ENCODE measurements around the gene LTF. TPM values are rescaled to one million over a fixed set of nuclear protein-coding genes. Genes with fewer than 3 reads are reported as not detected.

Gene LTF
- total and polyA plus RNA-seq, 9 of the 15 experiments (the other 6 are each of a cell fraction or from before 2014, with no cell fraction given), result 0.07 TPM; not detected in 8

DNA sequence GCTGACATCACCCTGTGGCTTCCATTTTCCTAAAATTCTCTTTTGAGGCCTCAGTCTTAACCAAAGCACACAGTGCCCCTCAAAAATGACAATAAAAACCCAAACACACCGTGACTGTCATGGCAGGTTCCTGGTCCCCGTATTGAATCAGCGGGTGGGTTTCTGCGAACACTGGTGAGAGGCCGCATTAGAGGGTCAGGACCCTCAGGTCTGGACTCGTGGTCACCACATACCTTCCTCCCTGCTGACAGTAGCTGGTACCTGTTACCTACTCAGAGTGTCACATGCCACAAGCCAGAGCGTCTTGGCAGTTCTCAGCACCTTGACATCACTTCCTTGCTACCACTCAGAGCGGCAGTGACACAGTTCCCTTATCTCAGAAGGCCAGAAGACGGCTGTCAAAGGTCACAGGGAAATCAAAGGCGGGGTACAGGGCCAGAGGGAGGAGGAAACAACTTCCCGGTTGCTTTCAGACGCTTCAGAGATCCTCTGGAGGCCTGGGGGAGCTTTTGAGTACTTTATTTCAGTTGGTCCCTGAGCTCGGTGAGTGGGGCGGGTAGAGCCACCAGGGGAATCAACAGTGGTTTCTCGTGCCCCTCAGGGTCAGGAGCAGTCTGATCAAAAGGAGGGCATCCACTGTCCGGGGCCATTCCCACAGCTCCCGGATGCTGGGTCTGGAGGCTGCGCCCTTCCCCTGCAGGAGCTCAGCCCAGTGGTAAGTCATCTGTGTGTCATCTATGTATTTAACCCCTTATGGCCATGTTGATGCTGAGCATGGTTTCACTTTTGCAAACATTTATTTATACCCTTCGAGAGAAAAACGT, 57.7 kb downstream of the LTF start, which contains the start of the genes CCR5AS and CCRL2 (continued):
- TF ChIP-seq C11orf30 (IDR thresholded peaks at IDR 0.05; ENCODE audit: low read depth) (no peak), BRD9 (IDR thresholded peaks at IDR 0.05; ENCODE audit: low read depth, partially characterized antibody) (no peak), MAFK (IDR thresholded peaks at IDR 0.05; ENCODE audit: low read length) (peak; percentile 41), HNRNPH1 (optimal IDR thresholded peaks at IDR 0.05; ENCODE audit: low read depth, low read length) (no peak), GTF2A2 (tag; IDR thresholded peaks at IDR 0.05) (peak; percentile 77; the same call in 1 of the 2 replicates), ILK (tag; IDR thresholded peaks at IDR 0.05; ENCODE audit: borderline replicate concordance, low read depth) (no peak), SMC3 (conservative IDR thresholded peaks at IDR 0.05; ENCODE audit: insufficient read depth, low read depth, low read length) (0 out of 2 replicates have a peak, but pooled peaks have one; percentile 9), ARID2 (IDR thresholded peaks at IDR 0.05) (no peak), TCF7L2 (IDR thresholded peaks at IDR 0.05; ENCODE audit: low read depth, low read length) (peak; percentile 31; the same call in 1 of the 2 replicates), ZNF140 (CRISPR knock-in tag; IDR thresholded peaks at IDR 0.05) (no peak), FUS (optimal IDR thresholded peaks at IDR 0.05; ENCODE audit: low read depth, low read length) (no peak), POLR3G (IDR thresholded peaks at IDR 0.05; ENCODE audit: extremely low read depth, insufficient read length, insufficient replicate concordance) (no peak), ZNF695 (CRISPR knock-in tag; IDR thresholded peaks at IDR 0.05) (no peak; the same call in 1 of the 2 replicates), ZNF668 (CRISPR knock-in tag; IDR thresholded peaks at IDR 0.05) (peak; percentile 83; the same call in 1 of the 2 replicates), NFRKB (IDR thresholded peaks at IDR 0.05; ENCODE audit: low read depth) (peak; percentile 90; the same call in 1 of the 2 replicates), MCM7 (IDR thresholded peaks at IDR 0.05) (no peak), ZZZ3 (IDR thresholded peaks at IDR 0.05) (no peak), TOE1 (IDR thresholded peaks at IDR 0.05; ENCODE audit: borderline replicate concordance) (peak; percentile 86), TOE1 (CRISPR knock-in tag; IDR thresholded peaks at IDR 0.05; ENCODE audit: borderline replicate concordance, low read depth) (no peak), OTX1 (CRISPR knock-in tag; IDR thresholded peaks at IDR 0.05) (peak; percentile 77; the same call in 1 of the 2 replicates), DMBX1 (CRISPR knock-in tag; IDR thresholded peaks at IDR 0.05; ENCODE audit: borderline replicate concordance) (peak; percentile 93), NFE2 (IDR thresholded peaks at IDR 0.05; ENCODE audit: low read depth) (peak; percentile 70), ZNF77 (CRISPR knock-in tag; IDR thresholded peaks at IDR 0.05) (no peak; the same call in 1 of the 2 replicates)
- TF ChIP-seq, protein P1, sequence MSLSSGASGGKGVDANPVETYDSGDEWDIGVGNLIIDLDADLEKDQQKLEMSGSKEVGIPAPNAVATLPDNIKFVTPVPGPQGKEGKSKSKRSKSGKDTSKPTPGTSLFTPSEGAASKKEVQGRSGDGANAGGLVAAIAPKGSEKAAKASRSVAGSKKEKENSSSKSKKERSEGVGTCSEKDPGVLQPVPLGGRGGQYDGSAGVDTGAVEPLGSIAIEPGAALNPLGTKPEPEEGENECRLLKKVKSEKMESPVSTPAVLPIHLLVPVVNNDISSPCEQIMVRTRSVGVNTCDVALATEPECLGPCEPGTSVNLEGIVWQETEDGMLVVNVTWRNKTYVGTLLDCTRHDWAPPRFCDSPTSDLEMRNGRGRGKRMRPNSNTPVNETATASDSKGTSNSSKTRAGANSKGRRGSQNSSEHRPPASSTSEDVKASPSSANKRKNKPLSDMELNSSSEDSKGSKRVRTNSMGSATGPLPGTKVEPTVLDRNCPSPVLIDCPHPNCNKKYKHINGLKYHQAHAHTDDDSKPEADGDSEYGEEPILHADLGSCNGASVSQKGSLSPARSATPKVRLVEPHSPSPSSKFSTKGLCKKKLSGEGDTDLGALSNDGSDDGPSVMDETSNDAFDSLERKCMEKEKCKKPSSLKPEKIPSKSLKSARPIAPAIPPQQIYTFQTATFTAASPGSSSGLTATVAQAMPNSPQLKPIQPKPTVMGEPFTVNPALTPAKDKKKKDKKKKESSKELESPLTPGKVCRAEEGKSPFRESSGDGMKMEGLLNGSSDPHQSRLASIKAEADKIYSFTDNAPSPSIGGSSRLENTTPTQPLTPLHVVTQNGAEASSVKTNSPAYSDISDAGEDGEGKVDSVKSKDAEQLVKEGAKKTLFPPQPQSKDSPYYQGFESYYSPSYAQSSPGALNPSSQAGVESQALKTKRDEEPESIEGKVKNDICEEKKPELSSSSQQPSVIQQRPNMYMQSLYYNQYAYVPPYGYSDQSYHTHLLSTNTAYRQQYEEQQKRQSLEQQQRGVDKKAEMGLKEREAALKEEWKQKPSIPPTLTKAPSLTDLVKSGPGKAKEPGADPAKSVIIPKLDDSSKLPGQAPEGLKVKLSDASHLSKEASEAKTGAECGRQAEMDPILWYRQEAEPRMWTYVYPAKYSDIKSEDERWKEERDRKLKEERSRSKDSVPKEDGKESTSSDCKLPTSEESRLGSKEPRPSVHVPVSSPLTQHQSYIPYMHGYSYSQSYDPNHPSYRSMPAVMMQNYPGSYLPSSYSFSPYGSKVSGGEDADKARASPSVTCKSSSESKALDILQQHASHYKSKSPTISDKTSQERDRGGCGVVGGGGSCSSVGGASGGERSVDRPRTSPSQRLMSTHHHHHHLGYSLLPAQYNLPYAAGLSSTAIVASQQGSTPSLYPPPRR (CRISPR knock-in tag; IDR thresholded peaks at IDR 0.05; ENCODE audit: borderline replicate concordance), result no peak; the same call in 1 of the 2 replicates
- TF ChIP-seq, protein P2, sequence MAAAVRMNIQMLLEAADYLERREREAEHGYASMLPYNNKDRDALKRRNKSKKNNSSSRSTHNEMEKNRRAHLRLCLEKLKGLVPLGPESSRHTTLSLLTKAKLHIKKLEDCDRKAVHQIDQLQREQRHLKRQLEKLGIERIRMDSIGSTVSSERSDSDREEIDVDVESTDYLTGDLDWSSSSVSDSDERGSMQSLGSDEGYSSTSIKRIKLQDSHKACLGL (CRISPR knock-in tag; IDR thresholded peaks at IDR 0.05; ENCODE audit: borderline replicate concordance, poor library complexity, severe bottlenecking), result no peak

Measured in K562 (cell line).